ENCODE data around the gene EFEMP1.
"Not testable (repeated sequence)": the region's sequence is repeated elsewhere in the genome, so short reads cannot be mapped to it uniquely, and the experiment has no call there.

EFEMP1 gene

DNA sequence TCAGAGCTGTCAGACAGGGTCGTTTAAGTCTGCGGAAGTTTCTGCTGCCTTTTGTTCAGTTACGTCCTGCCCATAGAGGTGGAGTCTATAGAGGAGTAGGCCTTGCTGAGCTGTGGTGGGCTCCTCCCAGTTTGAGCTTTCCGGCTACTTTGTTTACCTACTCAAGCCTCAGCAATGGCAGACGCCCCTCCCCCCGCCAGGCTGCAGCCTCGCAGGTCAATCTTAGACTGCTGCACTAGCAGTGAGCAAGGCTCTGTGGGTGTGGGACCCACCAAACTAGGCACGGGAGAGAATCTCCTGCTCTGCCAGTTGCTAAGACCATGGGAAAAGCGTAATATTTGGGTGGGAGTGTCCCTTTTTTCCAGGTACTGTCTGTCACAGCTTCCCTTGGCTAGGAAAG, 86.5 kb downstream of the EFEMP1 start:
- H3K4me1 ChIP-seq (ENCODE audit: control extremely low read depth in 1 of 4, control insufficient read depth in 4 of 4, insufficient read depth in 4 of 4, low read length in 3 of 4): no peaks in the 10 kb centered on the region
- H3K36me3 ChIP-seq (ENCODE audit: control insufficient read depth in 4 of 4, insufficient read depth in 4 of 4, low read length in 3 of 4): no peaks in the 10 kb centered on the region
- ChIA-PET CTCF (no interaction called here), POLR2A (no interaction called here)
- no peak overlapping the region for H3K27ac ChIP-seq (ENCODE audit: insufficient read depth in 1 of 2, low read depth in 1 of 2, low read length in 2 of 2, poor library complexity in 1 of 2, severe bottlenecking in 2 of 2)
- H3K9me3 ChIP-seq (ENCODE audit: control extremely low read depth in 1 of 5, control insufficient read depth in 4 of 5, insufficient read depth in 2 of 5, low read depth in 1 of 5, low read length in 4 of 5): peaks cover 0 to 2% (median 0%) of the 10 kb centered on the region in 5 experiments
- peaks cover 0 to 2% (median 0%) of the 10 kb centered on the region in 5 experiments for H3K27me3 ChIP-seq (replicated peaks in 2 of 5; ENCODE audit: control insufficient read depth in 4 of 5, insufficient read depth in 5 of 5, low read length in 4 of 5)
- WGBS (ENCODE audit: insufficient coverage): 75% methylated on average over 8 of the region's 9 CpGs
- DNase-seq: no peak
- H3K4me3 ChIP-seq (ENCODE audit: control insufficient read depth in 1 of 7, extremely low read depth in 1 of 7, insufficient read depth in 4 of 7, low read depth in 2 of 7, low read length in 6 of 7): no peak overlapping the region

DNA sequence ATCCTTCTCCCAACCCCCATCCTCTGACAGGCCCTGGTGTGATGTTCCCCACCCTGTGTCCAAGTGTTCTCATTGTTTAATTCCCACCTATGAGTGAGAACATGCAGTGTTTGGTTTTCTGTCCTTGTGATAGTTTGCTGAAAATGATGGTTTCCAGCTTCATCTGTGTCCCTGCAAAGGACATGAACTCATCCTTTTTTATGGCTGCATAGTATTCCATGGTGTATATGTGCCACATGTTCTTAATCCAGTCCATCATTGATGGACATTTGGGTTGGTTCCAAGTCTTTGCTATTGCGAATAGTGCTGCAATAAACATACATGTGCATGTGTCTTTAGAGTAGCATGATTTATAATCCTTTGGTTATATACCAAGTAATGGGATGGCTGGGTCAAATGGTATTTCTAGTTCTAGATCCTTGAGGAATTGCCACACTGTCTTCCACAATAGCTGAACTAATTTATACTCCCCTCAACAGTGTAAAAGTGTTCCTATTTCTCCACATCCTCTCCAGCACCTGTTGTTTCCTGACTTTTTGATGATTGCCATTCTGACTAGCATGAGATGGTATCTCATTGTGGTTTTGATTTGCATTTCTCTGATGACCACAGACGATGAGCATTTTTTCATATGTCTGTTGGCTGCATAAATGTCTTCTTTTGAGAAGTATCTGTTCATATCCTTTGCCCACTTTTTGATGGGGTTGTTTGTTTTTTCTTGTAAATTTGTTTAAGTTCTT, 91.7 kb downstream of the EFEMP1 start:
- DNase-seq; H3K27ac ChIP-seq (ENCODE audit: insufficient read depth in 1 of 2, low read depth in 1 of 2, low read length in 2 of 2, poor library complexity in 1 of 2, severe bottlenecking in 2 of 2); H3K4me1 ChIP-seq (ENCODE audit: control extremely low read depth in 1 of 4, control insufficient read depth in 4 of 4, insufficient read depth in 4 of 4, low read length in 3 of 4); H3K9me3 ChIP-seq (ENCODE audit: control extremely low read depth in 1 of 5, control insufficient read depth in 4 of 5, insufficient read depth in 2 of 5, low read depth in 1 of 5, low read length in 4 of 5); H3K27me3 ChIP-seq (replicated peaks in 2 of 5; ENCODE audit: control insufficient read depth in 4 of 5, insufficient read depth in 5 of 5, low read length in 4 of 5); H3K4me3 ChIP-seq (ENCODE audit: control insufficient read depth in 1 of 7, extremely low read depth in 1 of 7, insufficient read depth in 4 of 7, low read depth in 2 of 7, low read length in 6 of 7); H3K36me3 ChIP-seq (ENCODE audit: control insufficient read depth in 4 of 4, insufficient read depth in 4 of 4, low read length in 3 of 4); POLR2A ChIA-PET; CTCF ChIA-PET: not testable (repeated sequence)
- WGBS (ENCODE audit: insufficient coverage): no CpG with 5 or more reads among the region's 2 CpGs

DNA sequence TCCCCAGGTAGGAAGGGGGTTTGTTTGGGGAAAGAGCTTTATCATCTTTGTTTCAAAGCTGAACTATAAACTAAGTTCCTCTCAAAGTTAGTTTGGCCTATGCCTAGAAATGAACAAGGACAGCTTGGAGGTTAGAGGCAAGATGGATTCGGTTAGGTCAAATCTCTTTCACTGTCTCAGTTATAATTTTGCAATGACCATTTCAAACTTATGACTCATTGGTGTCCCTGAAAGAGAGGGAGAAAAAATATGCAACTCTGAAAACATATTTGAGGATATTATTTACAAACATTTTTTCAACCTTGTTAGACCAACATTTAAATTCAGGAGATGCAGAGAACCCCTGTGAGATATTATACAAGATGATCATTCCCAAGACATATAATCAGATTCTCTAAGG, 95.7 kb downstream of the EFEMP1 start:
- DNase-seq: no peak
- H3K4me3 ChIP-seq (ENCODE audit: control insufficient read depth in 1 of 7, extremely low read depth in 1 of 7, insufficient read depth in 4 of 7, low read depth in 2 of 7, low read length in 6 of 7): no peak overlapping the region
- H3K27ac ChIP-seq (ENCODE audit: insufficient read depth in 1 of 2, low read depth in 1 of 2, low read length in 2 of 2, poor library complexity in 1 of 2, severe bottlenecking in 2 of 2): no peak overlapping the region
- no peaks in the 10 kb centered on the region for H3K36me3 ChIP-seq (ENCODE audit: control insufficient read depth in 4 of 4, insufficient read depth in 4 of 4, low read length in 3 of 4)
- CTCF ChIA-PET: no interaction called here
- WGBS (ENCODE audit: insufficient coverage): no CpG with 5 or more reads among the region's 1 CpG
- POLR2A ChIA-PET: no interaction called here
- no peaks in the 10 kb centered on the region for H3K27me3 ChIP-seq (replicated peaks in 2 of 5; ENCODE audit: control insufficient read depth in 4 of 5, insufficient read depth in 5 of 5, low read length in 4 of 5)
- no peaks in the 10 kb centered on the region for H3K9me3 ChIP-seq (ENCODE audit: control extremely low read depth in 1 of 5, control insufficient read depth in 4 of 5, insufficient read depth in 2 of 5, low read depth in 1 of 5, low read length in 4 of 5)
- H3K4me1 ChIP-seq (ENCODE audit: control extremely low read depth in 1 of 4, control insufficient read depth in 4 of 4, insufficient read depth in 4 of 4, low read length in 3 of 4): no peaks in the 10 kb centered on the region

DNA sequence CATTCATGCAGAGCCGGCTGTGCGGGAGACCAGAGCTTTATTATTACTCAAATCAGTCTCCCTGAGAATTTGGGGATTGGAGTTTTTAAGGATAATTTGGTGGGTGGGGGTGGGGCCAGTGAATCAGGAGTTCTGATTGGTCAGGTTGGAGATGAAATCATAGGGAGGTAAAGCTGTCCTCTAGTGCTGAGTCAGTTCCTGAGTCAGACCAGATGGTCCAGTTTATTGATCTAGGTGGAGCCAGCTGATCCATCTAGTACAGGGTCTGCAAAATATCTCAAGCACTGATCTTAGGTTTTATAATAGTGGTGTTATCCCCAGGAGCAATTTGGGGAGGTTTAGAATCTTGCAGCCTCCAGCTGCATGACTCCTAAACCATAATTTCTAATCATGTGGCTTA, 96.2 kb downstream of the EFEMP1 start:
- H3K9me3 ChIP-seq (ENCODE audit: control extremely low read depth in 1 of 5, control insufficient read depth in 4 of 5, insufficient read depth in 2 of 5, low read depth in 1 of 5, low read length in 4 of 5); CTCF ChIA-PET; H3K4me1 ChIP-seq (ENCODE audit: control extremely low read depth in 1 of 4, control insufficient read depth in 4 of 4, insufficient read depth in 4 of 4, low read length in 3 of 4); H3K27me3 ChIP-seq (replicated peaks in 2 of 5; ENCODE audit: control insufficient read depth in 4 of 5, insufficient read depth in 5 of 5, low read length in 4 of 5); POLR2A ChIA-PET; DNase-seq; H3K27ac ChIP-seq (ENCODE audit: insufficient read depth in 1 of 2, low read depth in 1 of 2, low read length in 2 of 2, poor library complexity in 1 of 2, severe bottlenecking in 2 of 2); H3K36me3 ChIP-seq (ENCODE audit: control insufficient read depth in 4 of 4, insufficient read depth in 4 of 4, low read length in 3 of 4); H3K4me3 ChIP-seq (ENCODE audit: control insufficient read depth in 1 of 7, extremely low read depth in 1 of 7, insufficient read depth in 4 of 7, low read depth in 2 of 7, low read length in 6 of 7): not testable (repeated sequence)
- WGBS (ENCODE audit: insufficient coverage): no CpG with 5 or more reads among the region's 2 CpGs

DNA sequence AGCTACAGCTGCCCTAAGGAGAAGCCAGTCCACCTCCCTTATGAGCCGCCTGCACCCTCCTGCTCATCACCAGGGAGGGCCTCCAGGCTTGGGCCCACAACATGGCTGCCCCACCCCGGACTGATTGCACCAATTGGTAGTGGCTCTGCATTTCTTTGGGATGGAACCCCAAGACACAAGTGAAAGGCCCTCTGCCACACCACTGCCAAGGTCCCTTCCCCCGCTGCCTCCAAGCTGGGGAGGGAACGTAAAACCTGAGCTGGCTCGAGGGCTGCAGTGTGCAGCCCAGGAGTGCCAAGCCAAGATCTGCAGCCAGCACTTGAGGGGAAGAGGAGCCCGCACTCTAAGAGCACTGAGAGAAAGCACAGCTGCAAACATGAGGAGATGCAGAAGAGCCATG, 97.3 kb downstream of the EFEMP1 start:
- Histone ChIP-seq H3K4me1 (ENCODE audit: control extremely low read depth in 1 of 4, control insufficient read depth in 4 of 4, insufficient read depth in 4 of 4, low read length in 3 of 4) (no peaks in the 10 kb centered on the region), H3K36me3 (ENCODE audit: control insufficient read depth in 4 of 4, insufficient read depth in 4 of 4, low read length in 3 of 4) (no peaks in the 10 kb centered on the region), H3K4me3 (ENCODE audit: control insufficient read depth in 1 of 7, extremely low read depth in 1 of 7, insufficient read depth in 4 of 7, low read depth in 2 of 7, low read length in 6 of 7) (no peak overlapping the region), H3K27me3 (replicated peaks in 2 of 5; ENCODE audit: control insufficient read depth in 4 of 5, insufficient read depth in 5 of 5, low read length in 4 of 5) (no peaks in the 10 kb centered on the region), H3K27ac (ENCODE audit: insufficient read depth in 1 of 2, low read depth in 1 of 2, low read length in 2 of 2, poor library complexity in 1 of 2, severe bottlenecking in 2 of 2) (no peak overlapping the region), H3K9me3 (ENCODE audit: control extremely low read depth in 1 of 5, control insufficient read depth in 4 of 5, insufficient read depth in 2 of 5, low read depth in 1 of 5, low read length in 4 of 5) (no peaks in the 10 kb centered on the region)
- WGBS (ENCODE audit: insufficient coverage): 98% methylated on average over 5 of the region's 6 CpGs
- ChIA-PET CTCF (no interaction called here), POLR2A (no interaction called here)
- no peak for DNase-seq

DNA sequence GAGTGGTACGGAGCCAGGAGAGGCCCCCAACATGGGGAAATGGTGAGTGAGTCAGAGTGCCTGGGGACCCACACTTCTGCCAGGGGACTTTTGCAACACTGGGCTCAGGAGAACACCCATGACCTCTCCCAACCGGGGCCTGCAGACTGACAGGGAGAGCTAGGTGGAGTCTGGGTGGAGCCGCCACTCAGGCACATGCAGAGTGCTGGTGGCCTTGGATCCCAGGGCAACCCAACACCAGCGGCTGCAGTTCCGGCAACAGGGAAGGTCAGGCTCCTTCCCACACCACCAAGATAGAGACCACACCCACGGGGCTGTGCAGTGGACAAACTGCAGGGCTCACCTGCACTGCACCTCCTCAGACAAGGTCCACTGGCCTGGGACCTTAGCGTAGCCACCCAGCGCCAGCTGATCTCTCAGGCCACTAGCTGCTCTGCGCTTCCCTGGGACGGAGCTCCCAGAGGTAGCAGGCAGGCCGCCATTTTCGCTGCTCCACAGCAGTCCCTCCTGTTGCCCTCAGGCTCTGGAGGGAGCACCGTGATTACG, 99.0 kb downstream of the EFEMP1 start:
- POLR2A ChIA-PET: no interaction called here
- over 99% methylated on average over 13 of the region's 14 CpGs for WGBS (ENCODE audit: insufficient coverage)
- H3K27me3 ChIP-seq (replicated peaks in 2 of 5; ENCODE audit: control insufficient read depth in 4 of 5, insufficient read depth in 5 of 5, low read length in 4 of 5): no peaks in the 10 kb centered on the region
- H3K4me3 ChIP-seq (ENCODE audit: control insufficient read depth in 1 of 7, extremely low read depth in 1 of 7, insufficient read depth in 4 of 7, low read depth in 2 of 7, low read length in 6 of 7): no peak overlapping the region
- H3K4me1 ChIP-seq (ENCODE audit: control extremely low read depth in 1 of 4, control insufficient read depth in 4 of 4, insufficient read depth in 4 of 4, low read length in 3 of 4): no peaks in the 10 kb centered on the region
- H3K9me3 ChIP-seq (ENCODE audit: control extremely low read depth in 1 of 5, control insufficient read depth in 4 of 5, insufficient read depth in 2 of 5, low read depth in 1 of 5, low read length in 4 of 5): no peaks in the 10 kb centered on the region
- CTCF ChIA-PET: no interaction called here
- no peak for DNase-seq
- no peak overlapping the region for H3K27ac ChIP-seq (ENCODE audit: insufficient read depth in 1 of 2, low read depth in 1 of 2, low read length in 2 of 2, poor library complexity in 1 of 2, severe bottlenecking in 2 of 2)
- H3K36me3 ChIP-seq (ENCODE audit: control insufficient read depth in 4 of 4, insufficient read depth in 4 of 4, low read length in 3 of 4): no peaks in the 10 kb centered on the region
